Tibial nerve (tissue), 3 donors: ENCODE data around the gene VRK2.
"Not testable (repeated sequence)": the region's sequence is repeated elsewhere in the genome, so short reads cannot be mapped to it uniquely, and the experiment has no call there.

ENCODE experiments used
- CTCF ChIP-seq, 5 experiments: fragments of 200-600 bp in 3 of 5; fragments of 450-650 bp in 2 of 5; sonication (generic) in 3 of 5; IDR thresholded peaks; one replicate each; pipeline ENCODE4 v1.5.1; 2016 to 2019; ENCODE audit warnings: antibody characterized with exemption in 5 of 5, mild to moderate bottlenecking in 3 of 5, moderate library complexity in 2 of 5
- POLR2A ChIP-seq, 2 donors: fragments of 450-650 bp; IDR thresholded peaks; one replicate each; pipeline ENCODE4 v1.6.1; 2017; ENCODE audit warnings: antibody characterized with exemption in 2 of 2, mild to moderate bottlenecking in 2 of 2, moderate library complexity in 2 of 2

GRCh38 chr2:58168130-58168529, 121.5 kb downstream of the VRK2 start:
- TF ChIP-seq CTCF, POLR2A (IDR thresholded peaks at IDR 0.05): not testable (repeated sequence)
